ENCODE data around the gene NLRC5.

DNA sequence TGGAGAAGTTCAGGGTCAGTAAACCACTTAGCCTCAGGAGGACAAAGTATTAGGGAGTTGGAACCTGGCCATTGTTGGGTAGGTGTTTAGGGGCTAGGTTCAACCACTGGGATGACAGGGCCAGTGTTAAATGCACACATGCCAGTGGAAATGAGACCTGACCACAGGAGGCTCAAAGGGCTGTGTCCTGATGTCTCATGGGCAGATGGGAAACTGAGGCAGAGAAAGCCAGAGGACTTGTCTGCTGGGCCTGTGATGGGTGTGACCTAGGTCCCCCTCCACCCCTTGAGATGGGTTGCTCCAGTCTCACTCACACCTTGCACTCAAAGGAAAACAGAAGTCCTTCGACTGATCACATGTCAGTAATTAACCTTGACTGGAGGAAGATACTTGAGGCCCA is 119.1 kb downstream of the NLRC5 start:
- TF ChIP-seq, protein P1, sequence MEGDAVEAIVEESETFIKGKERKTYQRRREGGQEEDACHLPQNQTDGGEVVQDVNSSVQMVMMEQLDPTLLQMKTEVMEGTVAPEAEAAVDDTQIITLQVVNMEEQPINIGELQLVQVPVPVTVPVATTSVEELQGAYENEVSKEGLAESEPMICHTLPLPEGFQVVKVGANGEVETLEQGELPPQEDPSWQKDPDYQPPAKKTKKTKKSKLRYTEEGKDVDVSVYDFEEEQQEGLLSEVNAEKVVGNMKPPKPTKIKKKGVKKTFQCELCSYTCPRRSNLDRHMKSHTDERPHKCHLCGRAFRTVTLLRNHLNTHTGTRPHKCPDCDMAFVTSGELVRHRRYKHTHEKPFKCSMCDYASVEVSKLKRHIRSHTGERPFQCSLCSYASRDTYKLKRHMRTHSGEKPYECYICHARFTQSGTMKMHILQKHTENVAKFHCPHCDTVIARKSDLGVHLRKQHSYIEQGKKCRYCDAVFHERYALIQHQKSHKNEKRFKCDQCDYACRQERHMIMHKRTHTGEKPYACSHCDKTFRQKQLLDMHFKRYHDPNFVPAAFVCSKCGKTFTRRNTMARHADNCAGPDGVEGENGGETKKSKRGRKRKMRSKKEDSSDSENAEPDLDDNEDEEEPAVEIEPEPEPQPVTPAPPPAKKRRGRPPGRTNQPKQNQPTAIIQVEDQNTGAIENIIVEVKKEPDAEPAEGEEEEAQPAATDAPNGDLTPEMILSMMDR (IDR thresholded peaks at IDR 0.05) = no peak
- TF ChIP-seq POLR2A (IDR thresholded peaks at IDR 0.05) = no peak

Data from body of pancreas (tissue), 4 donors.